Activated T-helper 2 cell treated with anti-CD3 and anti-CD28 coated beads, Interferon-gamma antibody, Interleukin-2, Interleukin-4, amounts not matched to agents 10 μg/mL and 5 μg/mL and 100 μg/mL, durations not matched to agents 14 hours and 24 hours and 36 hours (primary cell): ENCODE data around the gene RAB3C. TPM values are rescaled to one million over a fixed set of nuclear protein-coding genes. Genes with fewer than 3 reads are reported as not detected.

Experiments used
- DNase-seq: peaks from one replicate; pipeline ENCODE4 v3.0.0; 2021; ENCODE audit warnings: low spot score
- H3K27ac Mint-ChIP-seq: one replicate; pipeline ENCODE4 v1.8.0; 2021; ENCODE audit warnings: mixed read lengths
- H3K27me3 Mint-ChIP-seq: one replicate; pipeline ENCODE4 v1.8.0; 2021; ENCODE audit warnings: low read depth, mixed read lengths
- H3K36me3 Mint-ChIP-seq: one replicate; pipeline ENCODE4 v1.8.0; 2021; ENCODE audit warnings: low read depth, mixed read lengths
- H3K4me1 Mint-ChIP-seq: one replicate; pipeline ENCODE4 v1.8.0; 2021; ENCODE audit warnings: low read depth, mixed read lengths
- H3K4me3 Mint-ChIP-seq: one replicate; pipeline ENCODE4 v1.8.0; 2021; ENCODE audit warnings: low read depth, mild to moderate bottlenecking, moderate library complexity, mixed read lengths
- H3K9me3 Mint-ChIP-seq: one replicate; pipeline ENCODE4 v1.8.0; 2021; ENCODE audit warnings: mixed read lengths
- intact Hi-C: fragments of 100-400 bp; cut with micrococcal nuclease; formaldehyde crosslinking; loops from one replicate; pipeline ENCODE4 v1.15.1; 2023
- total RNA-seq: library from RNA; stranded (reverse); gene quantifications from 2 replicates; pipeline ENCODE4 v1.2.3, GENCODE V29; 2022

The RAB3C gene
- total RNA-seq, 1 donor from 2014 or later = not detected

DNA sequence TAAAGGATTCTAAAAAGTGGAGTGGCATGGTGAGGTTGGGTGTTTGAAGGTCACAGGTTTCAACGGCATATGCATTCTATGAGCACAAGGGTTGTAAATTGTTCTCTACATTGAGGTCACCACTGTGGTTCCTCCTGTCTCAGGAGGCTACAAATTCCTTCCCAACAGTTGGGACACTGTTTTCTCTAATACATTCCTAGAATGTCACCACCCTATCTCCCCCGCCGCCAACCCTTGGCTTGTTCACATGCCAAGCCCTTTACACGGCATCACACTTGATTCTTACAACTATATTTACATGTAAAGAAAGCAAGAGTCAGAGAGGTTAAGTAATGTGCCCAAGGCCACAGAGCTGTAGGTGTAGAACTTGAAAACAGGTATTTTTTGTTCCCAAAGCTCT, 315.1 kb downstream of the RAB3C start:
- intact Hi-C loops = no loop called here
- H3K4me3 Mint-ChIP-seq = no peak overlapping the region

DNA sequence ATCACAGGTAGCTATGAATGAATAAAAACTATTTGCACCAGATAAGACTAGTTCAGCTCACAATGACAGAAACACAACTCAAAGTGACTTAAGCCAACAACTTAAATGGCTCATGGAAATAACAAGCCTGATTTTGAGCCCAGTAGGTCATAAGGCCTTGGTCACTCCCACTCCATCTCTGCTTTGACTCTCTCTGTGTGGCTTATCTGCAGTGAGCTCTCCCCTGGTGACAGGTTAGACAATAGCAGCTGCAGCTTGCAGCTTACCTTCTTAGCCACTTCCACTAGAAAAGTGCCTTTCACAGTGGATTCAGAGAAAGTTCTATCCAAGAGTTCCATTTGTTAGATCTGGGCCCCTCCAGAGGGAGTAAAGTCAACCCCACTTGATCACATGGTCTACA, 315.7 kb downstream of the RAB3C start:
- no peaks in the 10 kb centered on the region for H3K36me3 Mint-ChIP-seq
- H3K27me3 Mint-ChIP-seq = peaks cover 4% of the 10 kb centered on the region
- no peaks in the 10 kb centered on the region for H3K4me1 Mint-ChIP-seq
- H3K27ac Mint-ChIP-seq = no peak overlapping the region
- intact Hi-C loops = no loop called here
- H3K9me3 Mint-ChIP-seq = no peaks in the 10 kb centered on the region
- no peak overlapping the region for H3K4me3 Mint-ChIP-seq
- no peak for DNase-seq

More for the DNA sequence above, 315.1 kb downstream of the RAB3C start:
- no peak overlapping the region for H3K27ac Mint-ChIP-seq
- DNase-seq = no peak
- no peaks in the 10 kb centered on the region for H3K4me1 Mint-ChIP-seq
- H3K36me3 Mint-ChIP-seq = no peaks in the 10 kb centered on the region
- peaks cover 4% of the 10 kb centered on the region for H3K27me3 Mint-ChIP-seq
- no peaks in the 10 kb centered on the region for H3K9me3 Mint-ChIP-seq

DNA sequence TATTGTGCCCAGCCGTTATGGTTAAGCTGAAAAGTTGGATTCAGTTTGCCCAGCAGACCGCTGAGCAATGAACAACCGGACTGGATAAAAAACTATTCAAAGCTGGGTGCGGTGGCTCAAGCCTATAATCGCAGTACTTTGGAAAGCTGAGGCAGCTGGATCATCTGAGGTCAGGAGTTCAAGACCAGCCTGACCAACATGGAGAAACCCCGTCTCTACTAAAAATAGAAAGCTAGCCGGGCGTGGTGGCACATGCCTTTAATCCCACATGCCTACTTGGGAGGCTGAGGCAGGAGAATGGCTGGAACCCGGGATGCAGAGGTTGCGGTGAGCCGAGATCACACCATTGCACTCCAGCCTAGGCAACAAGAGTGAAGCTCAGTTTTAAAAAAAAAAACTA, 318.4 kb downstream of the RAB3C start:
- Mint-ChIP-seq H3K27ac (no peak overlapping the region), H3K4me3 (no peak overlapping the region), H3K27me3 (peaks cover 5% of the 10 kb centered on the region), H3K9me3 (no peaks in the 10 kb centered on the region), H3K36me3 (no peaks in the 10 kb centered on the region), H3K4me1 (no peaks in the 10 kb centered on the region)
- intact Hi-C loops = no loop called here
- no peak for DNase-seq

DNA sequence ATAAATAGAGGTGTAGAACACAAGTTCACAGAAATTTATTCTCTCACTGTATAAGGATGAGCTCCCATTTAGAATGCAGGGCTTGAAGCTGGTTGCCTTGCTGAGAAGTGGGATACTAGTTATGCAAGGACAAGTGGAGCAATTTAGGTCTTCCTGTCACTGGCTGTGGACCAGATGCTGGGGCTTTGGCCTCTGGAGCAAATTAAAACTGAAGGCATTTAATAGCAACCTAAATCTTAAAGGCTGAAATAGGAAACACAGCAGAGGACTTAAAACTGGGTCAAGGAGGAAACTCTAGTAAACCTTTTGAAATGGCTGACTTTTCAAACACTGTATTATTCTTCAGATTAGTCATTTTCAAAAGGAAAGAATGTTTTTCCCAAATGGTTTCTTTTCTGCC, 319.4 kb downstream of the RAB3C start:
- no peaks in the 10 kb centered on the region for H3K4me1 Mint-ChIP-seq
- peaks cover 5% of the 10 kb centered on the region for H3K27me3 Mint-ChIP-seq
- H3K36me3 Mint-ChIP-seq = no peaks in the 10 kb centered on the region
- intact Hi-C loops = no loop called here
- no peak overlapping the region for H3K27ac Mint-ChIP-seq
- DNase-seq = no peak
- no peak overlapping the region for H3K4me3 Mint-ChIP-seq
- H3K9me3 Mint-ChIP-seq = no peaks in the 10 kb centered on the region

DNA sequence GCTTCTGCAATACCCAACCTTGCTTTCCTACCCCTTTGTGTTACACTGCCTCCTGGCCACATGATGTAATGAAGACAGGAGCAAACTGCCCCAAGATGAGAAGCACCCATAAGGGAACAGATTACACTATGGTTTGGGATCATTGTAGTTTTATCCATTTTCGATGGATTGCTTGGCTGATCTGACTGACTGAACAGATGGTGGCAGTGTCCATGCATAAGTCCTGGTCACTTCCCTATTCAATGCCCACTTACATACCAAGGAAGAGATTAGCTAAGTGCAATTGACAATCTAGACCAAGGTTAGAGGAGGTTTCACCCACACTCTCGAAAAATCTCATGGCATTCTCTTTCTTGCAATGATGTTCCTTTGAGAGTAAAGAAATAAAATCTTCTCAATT, 319.9 kb downstream of the RAB3C start:
- Mint-ChIP-seq H3K27ac (no peak overlapping the region), H3K9me3 (no peaks in the 10 kb centered on the region), H3K4me1 (no peaks in the 10 kb centered on the region), H3K36me3 (no peaks in the 10 kb centered on the region), H3K4me3 (no peak overlapping the region), H3K27me3 (peaks cover 5% of the 10 kb centered on the region)
- intact Hi-C loops = no loop called here
- no peak for DNase-seq

DNA sequence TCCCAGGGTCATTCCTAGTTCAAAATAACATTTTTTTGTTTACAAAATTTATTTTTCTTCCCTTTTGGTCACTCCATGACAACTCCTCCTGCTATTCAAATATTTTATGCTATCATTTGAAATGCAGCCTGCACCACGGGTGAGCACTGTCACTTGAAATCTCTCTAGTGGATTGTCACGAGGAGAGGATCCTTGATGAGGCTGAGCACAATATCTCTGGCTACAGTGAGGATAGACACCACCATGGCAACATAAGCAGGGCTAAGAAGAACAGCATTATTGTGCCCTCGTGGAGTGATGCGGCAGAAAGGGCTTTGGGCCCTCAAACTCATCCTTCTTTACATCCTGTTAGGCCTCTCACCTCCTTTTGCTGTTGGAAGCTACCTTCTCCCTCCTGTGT, 321.9 kb downstream of the RAB3C start:
- H3K4me3 Mint-ChIP-seq = no peak overlapping the region
- intact Hi-C loops = no loop called here
- H3K9me3 Mint-ChIP-seq = no peaks in the 10 kb centered on the region

DNA sequence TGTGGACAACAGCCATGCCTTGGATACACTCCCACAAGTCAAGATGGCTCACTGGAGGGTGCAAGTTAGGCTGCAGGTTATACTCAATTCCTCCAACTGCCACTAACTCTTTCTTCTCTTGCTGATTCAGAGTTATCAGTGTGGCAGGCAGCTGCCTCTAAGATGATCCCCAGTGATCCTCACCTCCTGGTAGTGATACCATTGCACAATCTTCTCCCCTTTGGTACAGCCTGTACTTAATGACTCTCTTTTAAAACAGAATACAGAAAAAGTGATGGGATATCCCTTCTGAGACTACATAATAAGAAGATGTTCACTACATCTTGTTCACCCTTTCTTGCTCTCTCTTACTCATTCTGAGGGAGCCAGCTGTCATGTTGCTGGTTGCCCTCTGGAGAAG, 323.1 kb downstream of the RAB3C start:
- Mint-ChIP-seq H3K4me3 (no peak overlapping the region), H3K4me1 (peaks cover 7% of the 10 kb centered on the region), H3K27ac (no peak overlapping the region), H3K36me3 (no peaks in the 10 kb centered on the region), H3K27me3 (peaks cover 2% of the 10 kb centered on the region), H3K9me3 (no peaks in the 10 kb centered on the region)
- no peak for DNase-seq
- intact Hi-C loops = no loop called here

More for the DNA sequence above, 321.9 kb downstream of the RAB3C start:
- Mint-ChIP-seq H3K4me1 (peaks cover 7% of the 10 kb centered on the region), H3K36me3 (no peaks in the 10 kb centered on the region), H3K27ac (no peak overlapping the region), H3K27me3 (peaks cover 5% of the 10 kb centered on the region)
- DNase-seq = no peak

Other genes starting within 250 kb of the RAB3C start
- 18.2 and 20.1 TPM in 2 replicates for gene PLK2, start 123.0 kb upstream of the RAB3C start, total RNA-seq
- gene GAPT, start 91.6 kb upstream of the RAB3C start, total RNA-seq = not detected in 2 replicates